ENCODE results near the gene DNAH17. TPM values are rescaled to one million over a fixed set of nuclear protein-coding genes. Genes with fewer than 3 reads are reported as not detected.

Gene DNAH17
- total RNA-seq, 2 experiments from 2014 or later, result 0.41 to 0.45 TPM

GRCh38 chr17:78492116-78492799 lies 84.9 kb downstream of the DNAH17 start:
- ATAC-seq, result no peak
- DNase-seq, result no peak
- Mint-ChIP-seq H3K9me3 (no peaks in the 10 kb centered on the region), H3K4me1 (ENCODE audit: low read depth) (no peaks in the 10 kb centered on the region), H3K4me3 (no peak overlapping the region), H3K36me3 (ENCODE audit: low read depth) (no peaks in the 10 kb centered on the region), H3K27me3 (no peaks in the 10 kb centered on the region), H3K27ac (no peak overlapping the region)
- ChIA-PET POLR2A (interaction anchor here (0.6 kb wide), 1 partner anchor 40 kb away, joined by 3 read pairs; no protein-coding TSS in a partner anchor), CTCF (no interaction called here)
- TF ChIP-seq CTCF (IDR thresholded peaks at IDR 0.05), result no peak
- intact Hi-C loops (cut with micrococcal nuclease), result no loop called here

- H3K27ac Mint-ChIP-seq, result no peak overlapping the region
- DNase-seq (no peak), ATAC-seq (no peak)
- no peaks in the 10 kb centered on the region for H3K9me3 Mint-ChIP-seq
- no peaks in the 10 kb centered on the region for H3K27me3 Mint-ChIP-seq
- no peaks in the 10 kb centered on the region for H3K36me3 Mint-ChIP-seq (ENCODE audit: low read depth)
- intact Hi-C loops (cut with micrococcal nuclease), result no loop called here
- H3K4me3 Mint-ChIP-seq, result no peak overlapping the region
- ChIA-PET CTCF (no interaction called here), POLR2A (interaction anchor here (0.6 kb wide), 1 partner anchor 39 kb away, joined by 3 read pairs; no protein-coding TSS in a partner anchor)
- no peak for TF ChIP-seq CTCF (IDR thresholded peaks at IDR 0.05)
- H3K4me1 Mint-ChIP-seq (ENCODE audit: low read depth), result no peaks in the 10 kb centered on the region
These were observed 85.7 kb downstream of the DNAH17 start for GRCh38 chr17:78491236-78492115.

- no peak overlapping the region for H3K4me3 Mint-ChIP-seq
- no peak overlapping the region for H3K27ac Mint-ChIP-seq
- ChIA-PET CTCF (no interaction called here), POLR2A (no interaction called here)
- peaks cover 2% of the 10 kb centered on the region for H3K4me1 Mint-ChIP-seq (ENCODE audit: low read depth)
- no peaks in the 10 kb centered on the region for H3K27me3 Mint-ChIP-seq
- DNase-seq, result no peak
- TF ChIP-seq CTCF (IDR thresholded peaks at IDR 0.05), result no peak
- intact Hi-C loops (cut with micrococcal nuclease), result no loop called here
- ATAC-seq, result no peak
- H3K36me3 Mint-ChIP-seq (ENCODE audit: low read depth), result no peaks in the 10 kb centered on the region
- H3K9me3 Mint-ChIP-seq, result no peaks in the 10 kb centered on the region
These were observed 86.5 kb downstream of the DNAH17 start for GRCh38 chr17:78490673-78491072.

GRCh38 chr17:78490156-78490555 lies 87.0 kb downstream of the DNAH17 start:
- DNase-seq (no peak), ATAC-seq (no peak)
- ChIA-PET CTCF (no interaction called here), POLR2A (no interaction called here)
- intact Hi-C loops (cut with micrococcal nuclease), result no loop called here
- Mint-ChIP-seq H3K27ac (no peak overlapping the region), H3K4me3 (no peak overlapping the region), H3K4me1 (ENCODE audit: low read depth) (peaks cover 2% of the 10 kb centered on the region), H3K9me3 (no peaks in the 10 kb centered on the region), H3K27me3 (no peaks in the 10 kb centered on the region), H3K36me3 (ENCODE audit: low read depth) (no peaks in the 10 kb centered on the region)
- no peak for TF ChIP-seq CTCF (IDR thresholded peaks at IDR 0.05)
